T-helper 1 cell treated with Interleukin-12 subunit alpha and Interleukin-12 subunit beta and Interleukin-4 antibody, amounts not matched to agents 30 ng/mL and 1 ng/mL, for 36 hours (primary cell): ENCODE data around the gene EDN1. TPM values are rescaled to one million over a fixed set of nuclear protein-coding genes. Genes with fewer than 3 reads are reported as not detected.
"Not testable (repeated sequence)": the region's sequence is repeated elsewhere in the genome, so short reads cannot be mapped to it uniquely, and the experiment has no call there.

Experiments
- intact Hi-C: fragments of 100-400 bp; cut with micrococcal nuclease; formaldehyde crosslinking; loops from one replicate; pipeline ENCODE4 v1.15.1; 2024
- total RNA-seq: library from RNA; stranded (reverse); gene quantifications from 2 replicates; pipeline ENCODE4 v1.2.3, GENCODE V29; 2022

The EDN1 gene
- total RNA-seq, 1 donor from 2014 or later = 0.47 TPM

DNA sequence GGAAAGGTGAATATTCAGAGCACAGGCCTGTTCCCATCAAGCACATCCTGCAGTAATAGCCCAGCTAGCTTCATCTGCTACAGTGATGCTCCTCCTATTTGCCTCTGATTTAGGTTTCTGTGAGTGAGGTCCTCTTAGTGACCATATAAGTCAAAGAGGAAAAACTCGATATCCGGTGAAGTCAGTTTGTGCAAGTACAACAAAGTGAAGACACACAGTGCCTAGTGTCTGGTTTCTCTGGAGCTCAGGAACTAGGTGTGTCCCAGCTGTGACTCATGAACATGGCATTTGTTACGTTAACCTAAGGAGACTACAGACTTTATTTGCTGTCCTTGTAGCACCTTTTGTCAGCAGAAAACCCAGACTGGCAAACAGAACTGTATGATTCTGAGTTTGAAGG lies 33.9 kb downstream of the EDN1 start:
- intact Hi-C loops = no loop called here

DNA sequence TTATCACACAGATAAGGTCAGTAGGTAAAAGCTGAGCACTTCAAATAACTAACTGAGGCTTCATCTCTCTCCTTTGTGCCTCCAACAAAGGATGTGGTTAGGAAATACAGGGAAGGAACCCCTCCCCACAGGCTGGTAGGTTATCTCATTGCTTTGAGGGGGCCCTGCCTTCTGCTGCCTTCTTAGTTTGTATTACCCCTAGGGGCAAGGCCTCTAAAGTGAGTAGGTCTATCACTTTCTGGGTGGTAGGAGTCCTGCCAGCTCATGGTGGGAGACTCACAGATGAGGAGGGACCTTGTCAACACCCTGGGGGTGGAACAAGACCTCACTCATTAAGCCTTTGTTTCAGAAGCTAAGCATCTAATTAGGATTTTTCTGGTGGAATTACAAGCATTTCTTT lies 34.6 kb downstream of the EDN1 start:
- intact Hi-C loops = no loop called here

DNA sequence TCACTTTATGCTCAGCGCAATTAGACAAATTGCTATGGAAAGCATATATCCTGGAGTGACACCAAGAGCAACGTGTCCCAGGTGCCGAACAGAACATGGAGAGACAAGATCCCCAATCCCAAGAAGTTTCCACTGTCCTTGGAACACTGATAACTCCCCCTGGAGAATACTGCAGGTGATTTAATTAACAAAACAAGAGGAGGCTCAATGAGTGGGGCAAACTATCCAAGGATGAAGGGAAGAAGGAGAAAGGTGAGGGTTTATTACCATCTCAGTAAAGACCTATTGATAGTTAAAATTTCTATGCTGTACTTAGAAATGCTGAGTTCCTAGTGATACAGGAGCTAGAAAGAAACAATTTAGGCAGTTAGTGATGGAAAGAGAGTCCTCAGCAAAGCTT lies 35.7 kb downstream of the EDN1 start:
- intact Hi-C loops = no loop called here

DNA sequence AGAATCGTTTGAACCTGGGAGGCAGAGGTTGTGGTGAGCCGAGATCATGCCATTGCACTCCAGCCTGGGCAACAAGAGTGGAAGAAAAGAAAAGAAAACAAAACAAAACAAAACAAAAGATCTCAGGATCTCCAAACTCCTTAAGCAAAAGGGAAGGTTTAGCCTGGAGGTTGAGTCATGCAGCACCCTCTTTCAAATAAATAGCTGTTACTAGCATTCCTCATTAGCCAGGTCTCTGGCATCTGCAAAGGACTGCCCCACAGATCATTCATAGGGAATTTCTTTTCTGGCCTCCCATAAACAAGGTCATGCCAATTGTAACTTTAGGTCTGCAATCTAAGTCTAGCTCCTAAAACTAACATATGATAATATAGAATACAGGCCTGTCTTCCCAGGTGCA lies 37.2 kb downstream of the EDN1 start:
- intact Hi-C loops = no loop called here

DNA sequence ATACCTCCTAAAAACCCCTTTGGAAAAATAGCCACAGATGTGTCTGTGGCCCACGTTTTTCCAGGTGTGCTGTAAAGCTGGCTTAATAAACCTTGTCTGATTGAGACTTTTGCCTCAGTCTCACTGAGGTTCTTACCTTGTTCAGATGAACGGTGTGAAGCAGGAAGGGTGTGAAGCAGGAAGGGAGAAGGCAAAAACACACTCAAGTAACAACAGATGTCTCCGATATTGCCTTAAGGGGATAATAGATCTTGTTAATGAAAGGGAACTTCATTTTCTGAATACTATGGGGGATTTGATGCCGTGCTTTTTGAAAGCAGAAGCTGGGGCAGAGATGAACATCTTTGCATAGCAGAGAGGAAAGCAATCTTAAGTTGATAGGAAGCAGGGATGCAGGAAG lies 37.8 kb downstream of the EDN1 start:
- intact Hi-C loops = no loop called here

DNA sequence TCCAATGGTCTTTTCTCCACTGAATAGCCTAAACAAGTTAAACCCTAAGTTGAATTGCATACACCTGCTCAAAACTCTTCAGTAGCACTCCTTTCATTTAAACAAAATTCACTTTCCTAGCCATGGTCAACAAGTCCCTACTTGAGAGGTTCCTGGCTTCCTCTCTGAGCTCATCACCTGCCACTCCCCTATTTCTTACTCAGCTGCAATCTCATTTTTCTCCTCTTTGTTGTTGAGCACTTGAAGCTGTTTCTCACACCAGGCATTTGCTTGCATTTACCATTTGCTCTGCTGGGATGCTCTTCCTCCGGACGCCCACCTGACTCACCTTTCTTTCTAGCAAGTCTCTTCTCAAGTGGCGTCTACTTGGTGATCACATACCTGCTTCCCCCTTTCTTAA lies 38.5 kb downstream of the EDN1 start:
- intact Hi-C loops = no loop called here

DNA sequence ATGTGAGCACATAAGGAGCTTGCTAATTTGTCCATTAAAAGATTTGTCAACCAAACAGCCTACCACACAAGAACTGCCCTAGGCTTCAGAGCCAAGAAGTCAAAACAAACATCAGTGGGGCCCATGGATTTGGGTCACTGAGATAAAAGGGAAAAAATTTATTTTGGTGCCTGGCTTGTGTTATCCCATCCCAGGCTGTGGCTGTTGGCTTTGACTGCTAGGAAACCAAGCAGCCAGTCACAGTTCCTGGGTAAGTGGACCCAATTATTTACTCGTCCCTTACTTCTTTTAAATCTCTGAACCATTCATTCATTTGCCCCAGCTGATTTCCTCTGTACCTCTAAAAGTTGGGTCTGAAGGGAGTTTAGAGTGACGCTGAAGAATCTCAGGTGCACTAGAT lies 41.3 kb downstream of the EDN1 start:
- intact Hi-C loops = no loop called here

DNA sequence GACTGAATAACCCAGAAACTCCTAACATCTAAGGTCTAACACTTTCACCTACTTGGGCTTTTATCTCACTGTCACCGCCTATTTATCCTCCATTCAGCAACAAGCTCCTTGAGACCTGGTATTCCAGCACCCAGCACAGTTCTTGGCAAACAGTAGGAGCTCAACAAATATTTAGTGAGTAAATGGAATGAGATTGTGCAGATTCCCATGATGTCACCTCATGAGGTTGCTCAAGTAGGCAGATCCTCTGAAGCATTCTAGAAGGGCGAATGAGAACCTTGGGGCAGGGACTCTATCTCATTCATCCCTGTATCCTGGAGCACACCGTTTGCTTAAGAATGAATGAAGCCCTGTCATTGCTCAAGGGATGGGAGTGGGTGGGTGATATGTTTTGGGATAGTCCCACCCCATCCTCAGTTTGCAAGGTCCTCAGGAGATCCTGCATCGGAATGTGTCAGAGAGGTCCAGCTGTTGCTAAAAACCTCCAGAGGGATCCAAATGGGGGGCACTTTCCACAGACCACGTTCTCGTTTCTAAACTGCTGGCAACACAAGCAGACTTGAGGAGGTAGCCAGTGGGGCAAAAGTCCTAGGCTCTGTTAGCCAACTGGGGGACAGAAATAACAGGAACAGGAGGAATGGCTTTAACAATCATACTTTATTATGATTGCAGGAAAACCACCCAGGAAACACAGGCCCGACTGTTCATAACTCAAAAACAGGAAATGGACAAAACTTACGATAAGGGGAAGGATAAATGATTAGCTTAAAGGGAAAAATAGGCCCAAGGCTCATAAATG lies 42.0 kb downstream of the EDN1 start:
- intact Hi-C loops = no loop called here

DNA sequence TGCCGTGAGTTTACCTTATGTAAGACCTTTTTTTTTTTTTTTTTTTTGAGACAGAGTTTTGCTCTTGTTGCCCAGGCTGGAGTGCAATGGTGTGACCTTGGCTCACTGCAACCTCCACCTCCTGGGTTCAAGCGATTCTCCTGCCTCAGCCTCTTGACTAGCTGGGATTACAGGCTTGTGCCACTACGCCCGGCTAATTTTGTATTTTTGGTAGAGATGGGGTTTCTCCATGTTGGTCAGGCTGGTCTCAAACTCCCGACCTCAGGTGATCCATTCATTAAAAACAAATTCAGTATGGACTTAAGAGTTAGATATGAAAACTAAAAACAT lies 42.6 kb downstream of the EDN1 start:
- intact Hi-C loops = not testable (repeated sequence)

DNA sequence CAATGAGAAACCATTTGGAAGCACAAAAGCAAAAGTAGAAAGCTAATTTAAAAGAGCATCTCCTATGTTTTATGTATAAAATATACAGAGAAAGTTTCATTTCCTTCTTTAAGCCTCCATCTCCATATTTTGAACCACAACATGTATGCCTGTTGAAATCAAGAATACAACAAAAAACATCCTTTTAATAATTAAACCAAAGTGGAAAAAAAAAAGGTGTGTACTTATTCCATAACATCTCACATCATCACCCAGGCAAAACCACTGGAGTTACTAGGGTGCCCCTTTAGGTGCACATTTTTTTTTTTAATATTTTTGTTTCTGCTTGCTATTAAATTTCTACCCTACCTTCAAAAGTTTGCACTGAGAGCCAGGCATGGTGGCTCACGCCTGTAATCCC lies 43.0 kb downstream of the EDN1 start:
- intact Hi-C loops = no loop called here

DNA sequence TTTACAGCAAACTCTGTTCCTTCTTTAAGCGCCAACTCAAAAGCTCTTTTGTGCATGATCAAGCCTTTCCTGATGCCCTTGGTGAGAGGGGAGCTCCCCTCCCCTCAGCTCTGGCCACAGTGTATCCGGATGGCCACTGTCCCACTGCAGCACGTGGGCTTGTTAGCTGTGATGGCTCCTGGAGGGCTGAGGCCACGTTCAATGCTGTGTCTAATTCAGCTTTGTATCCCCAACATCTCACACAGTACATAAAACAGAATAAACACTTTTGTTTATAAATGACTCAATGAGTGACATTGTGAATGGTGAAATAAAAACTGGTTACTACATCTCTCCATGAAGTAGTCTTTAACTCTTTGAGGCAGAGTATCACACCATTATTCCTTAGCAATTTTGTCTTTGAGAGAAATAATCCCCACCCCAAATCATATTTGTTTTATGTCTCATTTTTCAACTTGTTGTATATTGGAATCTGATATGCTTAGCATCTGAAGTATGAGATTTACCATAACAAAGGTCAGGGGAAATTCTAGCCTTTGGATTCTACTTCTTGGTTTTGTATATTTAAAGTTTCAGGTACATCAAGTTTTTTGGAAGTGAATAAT lies 44.5 kb downstream of the EDN1 start:
- intact Hi-C loops = no loop called here

DNA sequence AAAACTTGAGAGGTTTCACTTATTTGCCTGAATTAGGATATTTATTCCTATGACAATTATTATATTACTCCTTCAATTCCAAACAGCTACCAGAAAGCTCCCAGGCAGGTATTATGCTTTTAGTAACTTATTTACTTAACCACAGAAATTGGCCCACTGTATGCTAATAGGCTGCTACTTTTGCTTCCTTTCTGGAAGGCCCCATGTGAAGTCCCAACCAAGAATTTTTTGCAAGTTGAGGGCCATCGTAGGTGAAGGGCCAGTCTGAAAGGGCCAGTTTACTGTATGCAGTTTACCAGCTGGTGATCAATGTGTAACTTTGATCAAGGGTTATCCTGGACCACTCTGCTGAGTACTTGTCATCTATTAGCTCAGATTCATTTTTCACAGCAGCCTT lies 45.0 kb downstream of the EDN1 start:
- intact Hi-C loops = no loop called here

DNA sequence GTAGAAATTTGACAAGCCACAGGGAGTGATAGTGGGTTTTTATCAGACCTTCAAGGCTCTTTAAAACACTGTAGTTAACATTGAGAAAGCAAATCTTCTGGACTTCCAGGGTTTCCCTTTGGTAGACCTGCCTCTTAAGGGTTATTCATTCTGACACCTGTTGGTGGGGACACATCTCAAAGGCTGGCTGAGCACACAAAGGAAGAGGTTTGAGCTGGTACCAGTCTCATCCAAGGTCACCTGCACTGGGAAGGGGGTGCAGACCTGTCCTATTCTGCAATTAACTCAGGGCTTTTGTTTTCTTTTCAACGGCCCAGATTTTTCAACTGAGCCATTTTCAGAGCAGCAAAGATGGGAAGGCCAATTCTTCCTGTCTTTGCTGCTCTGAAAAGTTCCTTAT lies 45.6 kb downstream of the EDN1 start:
- intact Hi-C loops = no loop called here

DNA sequence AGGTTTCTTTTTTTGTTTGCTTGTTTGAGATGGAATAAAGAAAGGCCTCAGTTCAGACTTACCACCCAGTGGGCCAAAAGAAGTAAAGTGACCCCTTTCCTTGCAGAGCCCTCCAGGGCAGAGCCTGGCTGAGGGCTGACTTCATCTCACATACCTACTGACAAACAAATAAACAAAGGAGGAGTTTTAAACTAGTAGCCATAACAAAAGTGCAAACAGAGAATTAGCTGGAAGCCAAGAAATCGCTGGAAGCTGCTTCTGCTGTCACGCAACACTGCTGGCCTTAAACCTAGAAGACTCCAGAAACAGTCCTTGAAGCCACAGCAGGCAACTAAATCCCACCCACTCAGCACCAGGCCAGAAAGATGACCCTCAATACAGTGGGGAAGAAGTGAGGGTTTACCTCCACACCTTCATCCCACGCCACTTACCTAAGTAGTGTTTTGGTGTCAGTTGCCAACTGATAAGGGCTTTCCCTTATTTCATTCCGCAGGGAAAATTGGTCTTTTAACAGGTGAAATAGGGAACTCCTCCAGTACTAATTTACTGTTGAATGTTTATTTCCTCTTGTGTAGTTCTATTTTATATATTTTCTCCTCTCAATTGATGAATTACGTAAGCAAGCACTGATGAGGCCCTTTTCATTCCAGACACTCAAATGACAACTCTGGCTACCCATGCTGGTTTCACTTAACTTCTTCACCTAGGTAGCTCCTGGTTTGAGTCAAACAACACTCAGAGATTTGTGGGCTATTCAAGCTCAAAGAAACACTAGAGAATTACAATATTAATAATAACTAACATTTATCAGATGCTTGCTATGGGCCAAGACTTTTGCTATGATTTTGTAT lies 46.2 kb downstream of the EDN1 start:
- intact Hi-C loops = no loop called here

DNA sequence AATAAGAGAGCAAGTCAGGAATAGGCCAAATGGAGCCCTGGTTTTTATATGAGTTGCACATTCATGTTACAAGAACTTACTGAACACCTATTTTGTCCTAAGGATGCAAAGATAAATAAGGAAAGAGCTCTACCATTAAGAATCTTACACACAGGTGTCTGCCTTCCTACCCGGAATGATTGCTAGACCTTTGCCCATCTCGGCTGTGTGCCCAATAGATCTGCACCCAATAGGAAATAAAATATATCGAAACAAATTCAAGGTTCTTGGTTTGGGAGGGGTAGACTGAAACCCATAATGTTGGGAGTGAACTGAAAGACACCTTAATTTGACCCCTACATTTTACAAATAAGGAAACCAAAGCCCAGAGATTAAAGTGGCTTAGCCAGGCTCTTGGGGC lies 48.9 kb downstream of the EDN1 start:
- intact Hi-C loops = no loop called here

DNA sequence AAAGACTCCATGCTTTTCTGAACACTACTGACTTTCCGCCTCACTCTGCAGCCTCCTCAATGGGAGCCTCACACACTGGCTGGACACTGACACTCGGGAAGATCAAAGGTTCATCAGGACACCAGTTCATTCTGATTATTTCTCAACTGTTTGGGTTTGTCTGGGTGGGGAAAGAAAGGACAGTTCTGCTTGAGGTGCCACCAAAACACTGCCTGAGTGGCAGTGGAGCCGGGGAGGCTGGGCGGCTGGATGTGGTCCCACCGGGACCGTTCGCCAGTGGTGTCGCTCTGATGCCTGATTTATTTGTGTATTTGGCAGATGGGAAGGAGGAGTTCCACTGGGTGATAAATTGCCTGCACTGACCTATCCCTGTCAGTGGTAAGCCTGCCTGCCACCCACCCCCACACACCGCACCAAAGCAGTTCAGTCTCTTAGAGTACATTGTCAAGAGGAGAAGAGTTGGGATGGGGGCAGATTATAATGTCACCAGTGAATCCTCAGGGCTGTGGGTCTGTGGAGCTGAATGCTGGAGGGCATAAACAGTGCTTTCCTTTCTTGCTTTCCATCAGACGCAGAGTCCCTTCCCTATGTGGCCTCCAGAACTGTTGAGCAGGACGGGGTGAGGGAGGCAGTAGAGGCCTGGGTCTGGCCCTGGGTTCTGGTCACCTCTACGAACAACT lies 49.8 kb downstream of the EDN1 start:
- intact Hi-C loops = no loop called here

DNA sequence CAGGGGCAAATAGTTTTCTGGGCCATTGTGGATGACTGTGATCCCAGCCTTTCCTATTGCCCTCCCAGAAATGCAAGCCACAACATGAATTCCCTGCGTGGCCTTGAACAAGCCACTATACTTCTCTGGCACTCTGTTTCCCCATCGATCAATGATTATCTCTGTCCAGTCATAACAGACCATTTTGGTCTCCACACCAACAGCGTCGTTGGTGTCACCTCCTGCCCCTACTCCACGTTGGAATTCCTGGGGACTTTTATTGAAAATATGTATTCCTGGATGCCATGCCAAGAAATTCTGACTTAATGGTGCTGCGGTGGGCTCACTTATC lies 50.3 kb downstream of the EDN1 start:
- intact Hi-C loops = no loop called here

DNA sequence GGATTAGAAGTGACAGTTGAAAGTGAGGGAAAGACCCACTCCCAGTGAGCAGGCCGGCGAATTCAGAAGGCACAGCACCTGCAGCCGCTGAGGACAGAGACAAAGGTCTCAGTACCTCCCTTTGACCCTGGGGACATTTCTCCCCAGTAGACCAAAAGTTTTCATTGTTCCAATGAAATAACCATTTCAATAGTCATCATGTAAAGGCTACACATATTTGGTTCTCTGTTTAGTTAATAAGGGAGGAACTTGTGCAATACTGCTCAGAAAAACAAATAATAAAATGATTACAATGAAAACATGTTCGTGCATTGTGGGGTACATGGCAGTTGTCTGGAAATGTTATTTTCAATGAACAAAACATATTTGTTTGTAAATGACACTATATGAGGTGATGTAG lies 52.5 kb downstream of the EDN1 start:
- intact Hi-C loops = no loop called here

DNA sequence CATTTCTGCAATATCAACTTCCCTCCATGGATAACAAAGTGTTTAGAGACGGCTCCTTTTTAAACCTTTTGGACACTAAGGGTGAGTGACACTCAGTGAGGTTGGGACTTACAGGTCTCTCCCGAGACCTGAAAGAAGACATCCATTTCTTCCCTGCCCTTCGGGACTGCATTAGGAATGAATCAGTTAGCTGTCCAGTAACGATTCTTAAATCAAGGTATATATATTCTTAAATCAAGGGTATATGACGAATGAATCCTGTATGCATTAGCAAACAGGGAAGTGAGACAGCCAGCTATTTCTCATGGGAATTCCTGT lies 52.9 kb downstream of the EDN1 start:
- intact Hi-C loops = no loop called here

DNA sequence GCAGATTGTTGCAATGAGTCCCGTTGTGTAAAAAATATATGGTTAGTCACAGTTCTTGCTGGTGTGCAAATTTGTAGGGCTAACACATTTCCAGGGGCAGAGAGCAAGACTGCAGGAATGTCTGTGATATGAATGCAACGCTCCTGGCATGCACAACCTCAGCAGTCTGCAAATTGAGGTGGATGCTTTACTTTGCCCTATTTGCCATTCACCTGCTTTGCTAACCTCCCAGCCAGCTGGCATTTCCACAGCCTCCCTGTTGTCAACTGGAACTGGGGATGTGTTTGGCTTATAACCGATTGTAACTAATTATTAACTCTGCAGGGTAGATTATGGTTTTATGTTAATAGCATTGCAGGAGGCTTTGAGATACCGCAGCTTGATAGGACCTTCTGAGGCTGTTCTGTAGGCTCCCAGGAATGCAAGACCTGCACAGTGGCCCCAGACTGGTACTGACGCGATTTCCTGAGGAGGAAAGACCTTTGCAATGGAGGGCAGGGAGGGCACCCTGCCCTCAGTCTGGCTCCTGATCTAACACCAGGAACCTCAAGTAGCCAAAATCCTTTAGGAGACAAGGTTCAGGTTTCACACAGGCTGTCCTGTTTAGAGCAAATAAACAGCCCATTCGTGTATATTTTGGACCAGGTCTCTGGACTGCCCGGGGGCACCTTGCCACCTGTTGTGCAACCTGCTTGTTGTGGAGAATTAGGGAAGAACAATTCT lies 53.4 kb downstream of the EDN1 start:
- intact Hi-C loops = no loop called here

DNA sequence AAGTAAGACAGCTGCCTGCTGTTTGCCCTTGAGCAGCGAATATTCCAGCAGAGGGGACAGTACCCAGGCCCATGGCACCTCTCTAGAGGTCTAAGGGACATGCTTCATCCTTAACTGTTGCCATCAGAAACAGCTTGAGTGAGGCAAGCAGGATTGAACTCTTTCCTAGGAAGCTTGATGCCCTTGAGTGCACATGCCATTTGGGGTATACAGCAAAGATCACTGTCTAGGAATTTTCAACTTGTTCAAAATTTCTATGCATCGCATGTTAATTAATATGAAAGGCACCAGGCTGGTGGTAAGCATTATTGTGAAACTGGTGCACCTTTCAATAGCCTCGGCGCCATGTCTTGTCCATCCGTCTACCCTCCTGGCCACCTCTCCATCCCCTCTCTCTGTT lies 54.1 kb downstream of the EDN1 start:
- intact Hi-C loops = no loop called here
